Stimulated activated CD4-positive, alpha-beta T cell treated with anti-CD3 and anti-CD28 coated beads, Interleukin-2, amount 100 ng/mL, for 4 hours (primary cell): Measurements from ENCODE around the gene SPTBN1.

Source experiments
- DNase-seq: peaks from one replicate; pipeline ENCODE4 v3.0.0-alpha.2; 2020; ENCODE audit warnings: low read depth

SPTBN1 gene

DNA sequence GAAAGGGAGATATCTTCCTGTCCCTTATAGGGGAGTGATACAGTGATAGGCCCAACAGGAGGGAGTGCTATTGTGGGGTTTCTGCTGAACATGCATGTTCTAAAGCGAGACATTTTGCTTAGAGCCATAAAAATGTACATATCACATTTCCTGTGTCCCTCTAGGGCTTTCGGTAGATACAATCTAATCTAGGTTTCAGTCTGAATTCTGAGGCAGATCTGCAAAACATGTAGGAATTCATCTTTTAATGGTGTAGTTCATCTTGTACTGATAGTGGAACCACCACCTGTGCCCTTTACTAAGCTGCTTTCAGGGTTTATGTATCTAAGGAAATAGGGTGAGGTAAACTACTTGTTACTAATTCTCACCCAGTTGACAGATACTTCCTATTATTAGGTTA is 73.8 kb downstream of the SPTBN1 start:
- DNase-seq: no peak

DNA sequence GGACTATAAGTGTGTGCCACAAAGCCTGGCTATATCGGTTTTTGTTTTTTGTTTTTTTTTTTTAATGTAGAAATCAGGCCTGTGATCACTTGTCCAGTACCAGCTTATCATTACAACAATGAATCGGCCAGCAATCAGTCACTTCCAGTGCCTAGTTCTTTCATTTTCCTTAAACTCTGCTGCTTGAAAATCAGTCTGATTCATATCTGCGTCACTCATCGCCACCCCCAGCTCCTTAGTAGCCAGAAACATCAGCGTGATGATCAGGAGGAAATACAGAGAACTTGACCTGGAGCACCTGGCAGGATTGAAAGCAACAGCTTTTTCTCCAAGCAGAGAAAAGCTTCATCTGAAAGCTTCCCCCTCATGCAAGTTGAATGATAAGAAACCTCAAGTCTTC is 75.4 kb downstream of the SPTBN1 start:
- no peak for DNase-seq

GRCh38 chr2:54534221-54534620 is 78.1 kb downstream of the SPTBN1 start:
- DNase-seq: no peak

DNA sequence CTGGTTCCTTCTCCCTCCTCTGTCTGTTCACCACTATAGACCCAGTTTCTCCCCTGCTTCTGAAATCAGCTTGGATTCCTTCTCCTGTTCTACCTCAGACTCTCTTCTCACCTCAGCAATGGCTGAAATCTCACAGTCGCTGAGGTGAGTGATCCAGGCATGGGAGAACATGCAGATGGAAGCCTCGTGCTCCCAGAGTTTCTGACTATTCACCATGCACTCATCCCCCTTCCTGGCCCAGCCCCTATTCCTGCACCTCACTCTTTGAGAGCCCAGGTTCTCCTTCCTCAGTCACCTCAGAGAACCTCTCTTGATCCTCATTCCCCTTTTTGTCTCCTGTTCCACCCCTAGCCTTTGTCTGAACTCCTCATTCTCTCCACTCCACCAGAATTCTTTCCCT is 78.5 kb downstream of the SPTBN1 start:
- no peak for DNase-seq

DNA sequence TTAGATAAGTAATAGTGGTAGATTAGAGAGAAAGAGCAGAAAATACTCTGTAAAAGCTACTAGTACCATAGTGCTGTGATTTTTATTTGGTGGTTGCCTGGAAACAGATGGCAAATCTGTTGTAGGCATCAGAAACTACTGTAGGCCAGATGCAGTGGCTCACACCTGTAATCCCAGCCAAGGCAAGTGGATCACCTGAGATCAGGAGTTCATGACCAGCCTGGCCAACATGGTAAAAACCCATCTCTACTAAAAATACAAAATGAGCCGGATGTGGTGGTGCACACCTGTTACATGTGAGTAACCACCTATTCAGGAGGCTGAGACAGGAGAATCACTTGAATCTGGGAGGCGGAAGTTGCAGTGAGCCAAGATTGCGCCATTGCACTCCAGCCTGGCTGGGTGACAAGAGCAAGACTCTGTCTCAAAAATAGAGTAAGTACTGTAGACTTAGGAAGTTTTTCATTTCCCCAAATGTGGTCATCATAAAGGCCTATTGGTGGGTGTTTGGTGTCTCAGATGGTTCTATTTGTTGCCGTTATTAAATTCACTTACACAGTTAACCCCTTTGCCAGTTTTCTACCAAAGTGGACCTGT is 79.6 kb downstream of the SPTBN1 start:
- no peak for DNase-seq

DNA sequence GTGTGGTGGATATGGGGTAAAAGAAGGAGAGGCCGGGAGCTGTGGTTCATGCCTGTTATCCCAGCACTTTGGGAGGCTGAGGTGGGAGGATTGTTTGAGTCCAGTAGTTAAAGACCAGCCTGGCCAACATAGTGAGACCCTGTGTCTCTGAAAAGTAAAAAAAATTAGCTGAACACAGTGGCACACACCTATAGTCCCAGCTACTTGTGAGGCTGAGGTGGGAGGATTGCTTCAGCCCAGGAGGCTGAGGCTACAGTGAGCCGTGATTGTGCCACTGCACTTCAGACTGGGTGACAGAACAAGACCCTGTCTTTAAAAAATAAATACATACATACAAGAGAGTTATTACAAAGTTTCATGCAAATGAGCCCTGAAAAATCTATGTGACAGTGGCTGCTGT is 80.6 kb downstream of the SPTBN1 start:
- no peak for DNase-seq

DNA sequence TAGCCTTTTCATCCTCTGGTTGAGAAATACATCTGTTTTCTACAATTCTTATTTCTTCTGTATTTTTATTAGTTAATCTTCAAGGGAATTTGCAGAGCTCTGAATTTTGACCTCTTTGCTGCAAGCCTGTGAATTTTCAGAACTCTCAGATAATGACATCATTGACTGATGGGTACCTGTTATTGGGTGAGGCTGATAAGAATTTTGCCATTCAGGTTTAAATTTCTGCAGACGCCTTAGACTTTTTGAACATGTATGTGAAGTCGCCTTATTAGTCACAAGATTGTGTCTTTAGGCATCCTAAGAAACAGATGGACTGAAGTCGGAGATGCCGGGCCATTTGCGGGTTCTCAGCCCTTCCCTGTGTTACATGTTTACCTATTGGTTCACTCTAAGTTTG is 82.4 kb downstream of the SPTBN1 start:
- no peak for DNase-seq

DNA sequence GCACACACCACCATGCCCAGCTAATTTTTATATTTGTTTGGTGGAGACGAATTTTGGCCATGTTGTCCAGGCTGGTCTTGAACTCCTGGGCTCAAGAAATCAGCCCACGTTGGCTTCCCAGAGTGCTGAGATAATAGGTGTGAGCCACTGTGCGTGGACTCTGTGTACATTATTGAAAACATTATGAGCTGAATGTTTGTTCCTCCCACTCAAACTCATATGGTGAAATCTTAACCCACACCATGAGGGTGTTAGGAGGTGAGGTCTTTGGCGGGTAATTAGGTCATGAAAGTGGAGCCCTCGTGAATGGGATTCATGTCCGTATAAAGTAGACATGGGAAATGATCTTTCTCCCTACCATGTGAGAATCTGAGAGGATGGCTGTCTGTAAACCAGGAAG is 83.6 kb downstream of the SPTBN1 start:
- DNase-seq: no peak

DNA sequence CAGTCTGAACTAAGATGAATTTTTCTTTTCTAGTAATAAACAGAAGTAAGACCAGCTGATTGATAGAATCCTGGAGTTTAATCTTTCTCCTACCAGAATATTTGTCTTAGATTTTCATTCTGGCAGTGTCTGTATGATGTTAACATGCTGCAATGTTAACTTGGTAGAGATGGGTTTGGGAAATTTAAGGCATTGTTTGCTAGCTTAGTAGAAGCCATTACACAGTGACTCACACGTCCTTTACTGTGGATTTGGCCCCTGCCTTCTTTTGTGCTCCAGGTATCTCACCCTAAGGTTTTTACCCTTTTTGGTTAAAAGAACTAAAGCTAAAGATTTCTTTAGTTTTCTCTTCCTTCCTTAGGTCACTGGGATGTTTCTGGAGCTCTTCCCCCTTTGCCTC is 84.1 kb downstream of the SPTBN1 start:
- no peak for DNase-seq

GRCh38 chr2:54541995-54542394 is 85.9 kb downstream of the SPTBN1 start:
- no peak for DNase-seq

DNA sequence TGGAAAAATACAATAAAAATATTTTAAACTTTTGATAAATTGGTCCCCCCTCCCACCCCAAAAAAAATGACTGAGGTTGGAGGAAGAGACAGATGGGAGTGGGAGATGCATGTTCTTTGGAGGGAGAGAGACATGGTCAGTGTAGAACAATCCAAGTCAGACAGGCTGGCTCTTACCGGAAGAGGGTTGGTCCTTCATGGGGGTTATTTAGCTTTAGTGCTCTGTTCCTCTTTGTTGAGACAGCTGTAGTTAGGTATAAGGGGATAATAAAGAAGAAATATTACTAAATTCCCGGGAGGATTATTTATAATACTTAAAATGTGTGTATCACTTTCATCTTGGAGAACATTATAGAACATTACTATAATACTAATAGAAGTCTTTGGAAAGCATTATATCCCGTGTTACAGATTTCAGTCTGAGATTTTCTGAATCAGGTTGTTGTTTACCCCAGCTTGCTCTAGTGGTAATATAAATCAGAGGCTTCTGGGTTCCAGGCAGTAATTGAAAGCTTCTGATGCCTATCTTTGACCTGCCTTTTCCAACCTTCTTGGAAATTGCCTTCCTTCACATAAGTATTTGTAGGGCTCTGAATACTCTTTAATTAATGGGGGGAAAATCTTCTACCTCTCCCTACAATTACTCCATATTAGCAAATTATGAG is 87.7 kb downstream of the SPTBN1 start:
- DNase-seq: no peak

GRCh38 chr2:54545702-54546450 is 89.7 kb downstream of the SPTBN1 start:
- no peak for DNase-seq

GRCh38 chr2:54546518-54546917 is 90.4 kb downstream of the SPTBN1 start:
- DNase-seq: no peak

DNA sequence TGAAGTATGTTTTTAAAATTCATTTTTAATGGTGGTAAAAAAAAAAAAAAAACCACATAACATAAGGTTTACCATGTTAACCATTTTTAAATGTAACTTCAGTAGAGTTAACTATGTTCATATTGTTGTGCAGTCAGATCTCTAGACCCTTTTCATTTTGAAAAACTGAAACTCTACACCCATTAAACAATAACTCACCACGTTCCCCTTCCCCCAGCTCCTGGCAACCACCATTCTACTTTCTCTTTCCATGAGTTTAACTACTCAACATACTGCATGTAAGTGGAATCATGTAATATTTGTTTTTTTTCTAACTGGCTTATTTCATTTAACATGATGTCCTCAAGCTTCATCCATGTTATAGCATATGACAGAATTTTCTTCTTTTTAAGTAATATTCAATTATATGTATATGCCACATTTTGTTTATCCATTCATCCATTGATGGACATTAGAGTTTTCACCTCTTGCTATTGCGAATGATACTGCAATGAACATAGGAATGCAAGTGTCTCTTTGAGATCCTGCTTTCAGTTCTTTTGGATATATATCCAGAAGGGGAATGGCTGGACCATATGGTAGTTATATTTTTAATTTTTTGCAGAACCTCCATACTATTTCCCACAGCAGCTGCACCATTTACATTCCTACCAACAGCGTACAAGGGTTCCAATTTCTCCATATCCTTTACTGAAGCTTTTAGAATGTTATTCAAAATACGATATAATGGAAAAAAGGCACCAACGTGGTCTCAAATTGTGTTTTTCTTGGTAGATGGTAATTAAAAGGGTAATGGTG is 91.0 kb downstream of the SPTBN1 start:
- no peak for DNase-seq

GRCh38 chr2:54549430-54549829 is 93.3 kb downstream of the SPTBN1 start:
- DNase-seq: no peak

- DNase-seq: no peak
Measured at GRCh38 chr2:54549917-54550518, 93.9 kb downstream of the SPTBN1 start.

- DNase-seq: no peak
Measured at GRCh38 chr2:54550547-54550946, 94.4 kb downstream of the SPTBN1 start.

- DNase-seq: no peak
Measured at GRCh38 chr2:54551123-54551756, 95.1 kb downstream of the SPTBN1 start.

GRCh38 chr2:54553075-54553474 is 96.9 kb downstream of the SPTBN1 start:
- DNase-seq: no peak

DNA sequence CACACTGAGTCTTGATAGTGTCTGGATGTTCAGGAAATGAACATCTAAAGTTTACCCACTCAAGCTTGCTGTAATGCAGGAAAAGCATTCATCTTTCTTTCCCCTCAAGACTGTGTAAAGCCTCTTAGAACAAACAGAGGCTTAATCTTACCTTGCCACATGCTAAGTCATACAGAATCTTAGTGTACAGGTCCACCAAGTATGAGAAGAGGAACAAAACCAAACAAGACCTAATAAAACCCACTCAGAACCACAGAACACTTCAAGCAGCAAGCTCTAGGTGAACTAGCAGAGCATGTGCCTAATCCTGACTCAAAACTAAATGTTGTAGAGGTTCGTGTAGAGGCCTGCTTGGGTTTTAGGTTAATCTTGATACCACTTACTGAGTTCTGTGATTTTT is 97.6 kb downstream of the SPTBN1 start:
- DNase-seq: no peak

GRCh38 chr2:54555318-54555837 is 99.3 kb downstream of the SPTBN1 start:
- no peak for DNase-seq
